ENCODE data around the gene PCNT. TPM values are rescaled to one million over a fixed set of nuclear protein-coding genes. Genes with fewer than 3 reads are reported as not detected.
"Not testable (repeated sequence)": the region's sequence is repeated elsewhere in the genome, so short reads cannot be mapped to it uniquely, and the experiment has no call there.

Gene PCNT
- total RNA-seq, 4 donors from 2014 or later: 6.2 to 29.7 (median 17.1) TPM

DNA sequence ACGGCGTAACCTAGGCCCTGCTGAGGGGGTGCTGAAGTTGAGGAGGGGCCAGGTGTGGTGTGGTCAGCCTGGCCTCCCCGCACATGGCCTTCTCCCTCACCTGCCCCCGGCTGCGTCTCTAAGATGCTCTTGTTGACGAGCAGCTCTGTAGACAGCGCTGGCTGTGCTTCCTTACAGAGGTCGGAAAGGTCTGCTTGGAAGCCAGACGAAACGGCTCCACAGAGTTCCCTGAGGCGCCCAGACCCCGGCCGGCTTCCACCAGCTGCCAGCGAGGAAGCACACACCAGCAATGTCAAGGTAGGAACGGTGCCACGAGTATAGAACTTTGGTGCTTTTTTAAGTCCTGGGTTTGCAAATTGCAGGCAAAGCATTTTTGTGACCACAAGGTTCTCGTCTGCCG is 116.0 kb downstream of the PCNT start:
- H3K27me3 ChIP-seq: no peaks in the 10 kb centered on the region
- H3K36me3 ChIP-seq: no peaks in the 10 kb centered on the region
- no peak for DNase-seq
- H3K27ac ChIP-seq: no peak overlapping the region
- no peak for TF ChIP-seq POLR2A (IDR thresholded peaks at IDR 0.05)
- TF ChIP-seq, protein P1, sequence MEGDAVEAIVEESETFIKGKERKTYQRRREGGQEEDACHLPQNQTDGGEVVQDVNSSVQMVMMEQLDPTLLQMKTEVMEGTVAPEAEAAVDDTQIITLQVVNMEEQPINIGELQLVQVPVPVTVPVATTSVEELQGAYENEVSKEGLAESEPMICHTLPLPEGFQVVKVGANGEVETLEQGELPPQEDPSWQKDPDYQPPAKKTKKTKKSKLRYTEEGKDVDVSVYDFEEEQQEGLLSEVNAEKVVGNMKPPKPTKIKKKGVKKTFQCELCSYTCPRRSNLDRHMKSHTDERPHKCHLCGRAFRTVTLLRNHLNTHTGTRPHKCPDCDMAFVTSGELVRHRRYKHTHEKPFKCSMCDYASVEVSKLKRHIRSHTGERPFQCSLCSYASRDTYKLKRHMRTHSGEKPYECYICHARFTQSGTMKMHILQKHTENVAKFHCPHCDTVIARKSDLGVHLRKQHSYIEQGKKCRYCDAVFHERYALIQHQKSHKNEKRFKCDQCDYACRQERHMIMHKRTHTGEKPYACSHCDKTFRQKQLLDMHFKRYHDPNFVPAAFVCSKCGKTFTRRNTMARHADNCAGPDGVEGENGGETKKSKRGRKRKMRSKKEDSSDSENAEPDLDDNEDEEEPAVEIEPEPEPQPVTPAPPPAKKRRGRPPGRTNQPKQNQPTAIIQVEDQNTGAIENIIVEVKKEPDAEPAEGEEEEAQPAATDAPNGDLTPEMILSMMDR (IDR thresholded peaks at IDR 0.05): no peak
- H3K4me3 ChIP-seq: no peak overlapping the region
- H3K4me1 ChIP-seq: no peaks in the 10 kb centered on the region
- H3K9me3 ChIP-seq: no peaks in the 10 kb centered on the region
- intact Hi-C loops (cut with DNase I; ENCODE audit: low total_unique reads): no loop called here

DNA sequence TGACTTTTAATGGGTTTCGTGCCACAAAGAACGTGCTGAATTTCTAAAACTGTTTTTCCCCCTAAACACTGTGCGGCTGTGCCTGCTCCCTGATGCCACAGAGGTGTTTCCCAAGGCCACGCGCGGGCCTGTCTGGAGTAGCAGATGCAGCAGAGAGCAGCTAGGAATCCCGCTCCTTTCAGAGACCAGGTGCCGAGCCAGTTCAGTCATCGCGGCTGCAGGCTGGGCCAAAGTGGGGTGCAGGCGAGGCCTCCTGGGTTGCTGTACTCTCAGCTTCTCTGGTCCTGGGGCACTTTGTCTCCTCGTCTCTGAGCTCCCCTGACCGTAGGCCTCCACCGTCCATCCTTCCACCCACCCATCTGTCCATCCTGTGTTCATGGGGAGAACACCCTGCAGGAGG is 117.4 kb downstream of the PCNT start:
- intact Hi-C loops (cut with DNase I; ENCODE audit: low total_unique reads): no loop called here
- Histone ChIP-seq H3K4me1 (no peaks in the 10 kb centered on the region), H3K9me3 (no peaks in the 10 kb centered on the region), H3K27ac (no peak overlapping the region), H3K27me3 (no peaks in the 10 kb centered on the region), H3K36me3 (no peaks in the 10 kb centered on the region), H3K4me3 (no peak overlapping the region)
- no peak for DNase-seq
- TF ChIP-seq POLR2A (IDR thresholded peaks at IDR 0.05): no peak
- TF ChIP-seq, protein P1 (IDR thresholded peaks at IDR 0.05): no peak

DNA sequence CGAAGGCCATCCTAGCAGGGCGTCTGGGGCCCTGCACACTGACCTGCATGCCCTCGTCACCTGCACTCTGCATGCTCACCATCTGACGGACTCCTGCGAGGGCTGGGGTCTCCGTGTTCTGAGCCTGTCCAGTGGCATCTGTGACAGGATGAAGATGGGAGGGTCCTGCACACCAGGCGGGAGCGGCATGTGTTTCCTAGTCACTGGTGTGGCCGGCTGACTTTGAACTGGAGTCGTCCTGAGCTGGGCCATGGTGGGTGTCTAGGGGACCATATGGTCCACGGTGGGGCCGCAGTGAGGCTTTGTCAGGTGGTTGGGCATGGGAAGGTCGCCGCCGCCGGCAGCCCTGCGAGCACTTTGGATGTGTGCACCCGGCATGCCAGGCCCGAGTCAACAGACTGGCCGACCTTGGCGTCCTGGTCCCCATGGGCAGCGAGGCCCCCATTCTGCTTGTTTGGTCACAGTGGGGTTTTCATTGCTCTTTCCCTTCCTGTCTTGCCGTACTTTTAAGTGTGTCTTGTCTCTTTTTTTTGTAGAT is 118.1 kb downstream of the PCNT start:
- Histone ChIP-seq H3K27ac (no peak overlapping the region), H3K4me3 (no peak overlapping the region), H3K4me1 (no peaks in the 10 kb centered on the region), H3K36me3 (no peaks in the 10 kb centered on the region), H3K9me3 (no peaks in the 10 kb centered on the region), H3K27me3 (no peaks in the 10 kb centered on the region)
- no peak for DNase-seq
- TF ChIP-seq, protein P1 (IDR thresholded peaks at IDR 0.05): no peak
- TF ChIP-seq POLR2A (IDR thresholded peaks at IDR 0.05): no peak
- intact Hi-C loops (cut with DNase I; ENCODE audit: low total_unique reads): no loop called here

DNA sequence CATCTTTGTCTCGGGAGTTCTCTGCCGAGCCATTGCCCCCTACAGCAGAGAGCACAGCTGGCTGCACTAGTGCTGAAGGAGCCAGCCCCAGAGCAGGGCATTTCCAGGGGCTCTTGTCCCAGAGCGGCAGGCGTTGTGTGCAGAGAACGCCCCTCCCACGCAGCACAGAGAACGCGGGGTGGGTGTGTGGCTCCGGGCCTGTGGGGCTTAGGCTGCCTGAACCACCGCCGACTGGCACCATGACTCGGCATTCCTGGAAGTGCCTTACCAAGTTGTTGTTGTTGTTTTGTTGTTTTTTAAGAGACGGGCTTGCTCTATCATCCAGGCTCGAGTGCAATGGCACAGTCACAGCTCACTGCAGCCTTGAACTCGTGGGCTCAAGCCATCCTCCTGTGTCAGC is 119.0 kb downstream of the PCNT start:
- DNase-seq: no peak
- H3K36me3 ChIP-seq: no peaks in the 10 kb centered on the region

DNA sequence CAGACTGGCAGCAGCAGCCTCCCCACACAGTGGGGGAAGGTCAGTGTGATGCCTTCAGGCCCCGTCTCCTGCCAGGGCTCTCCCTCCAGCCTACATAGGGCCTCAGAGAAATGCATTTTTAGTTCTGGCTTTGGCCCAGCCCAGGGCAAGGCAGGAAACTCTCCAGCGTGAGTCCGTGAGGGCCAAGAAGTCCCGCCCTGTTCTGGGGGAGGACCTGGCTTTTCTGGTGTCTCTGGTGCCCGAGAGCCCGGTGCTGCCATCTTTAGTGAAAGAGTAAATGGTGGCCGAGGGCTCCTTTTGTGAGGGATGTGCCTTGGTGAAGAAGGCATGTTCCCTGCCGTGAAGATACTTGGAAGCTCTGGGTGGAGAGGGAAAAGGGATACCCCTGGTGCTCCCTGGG is 120.0 kb downstream of the PCNT start:
- intact Hi-C loops (cut with DNase I; ENCODE audit: low total_unique reads): no loop called here
- H3K36me3 ChIP-seq: no peaks in the 10 kb centered on the region
- no peak for DNase-seq
- H3K27me3 ChIP-seq: no peaks in the 10 kb centered on the region
- H3K4me1 ChIP-seq: no peaks in the 10 kb centered on the region
- H3K9me3 ChIP-seq: no peaks in the 10 kb centered on the region
- TF ChIP-seq POLR2A (IDR thresholded peaks at IDR 0.05): no peak
- TF ChIP-seq, protein P1 (IDR thresholded peaks at IDR 0.05): no peak
- no peak overlapping the region for H3K4me3 ChIP-seq
- no peak overlapping the region for H3K27ac ChIP-seq

More for the DNA sequence above, 119.0 kb downstream of the PCNT start:
- Histone ChIP-seq H3K27me3 (no peaks in the 10 kb centered on the region), H3K4me1 (no peaks in the 10 kb centered on the region), H3K9me3 (no peaks in the 10 kb centered on the region), H3K27ac (no peak overlapping the region), H3K4me3 (no peak overlapping the region)
- intact Hi-C loops (cut with DNase I; ENCODE audit: low total_unique reads): no loop called here
- TF ChIP-seq POLR2A (IDR thresholded peaks at IDR 0.05): no peak

DNA sequence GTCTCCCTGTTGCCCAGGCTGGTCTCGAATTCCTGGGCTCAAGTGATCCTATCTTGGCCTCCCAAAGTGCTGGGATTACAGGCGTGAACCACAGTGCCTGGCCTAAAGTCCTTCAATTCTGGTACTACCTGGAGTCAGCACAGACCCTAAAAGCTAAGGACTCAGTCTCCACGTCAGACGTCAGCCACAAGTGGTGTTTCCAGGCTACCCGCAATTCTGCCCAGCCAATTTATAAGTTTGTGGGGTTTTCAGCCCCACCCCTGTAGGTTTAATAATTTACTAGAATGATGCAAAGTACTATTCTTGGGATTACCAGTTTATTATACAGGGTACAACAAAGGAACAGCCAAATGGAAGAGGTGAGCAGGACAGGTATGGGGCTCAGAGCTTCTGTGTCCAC is 124.2 kb downstream of the PCNT start:
- DNase-seq: no peak
- Histone ChIP-seq H3K4me3 (no peak overlapping the region), H3K27ac (no peak overlapping the region), H3K9me3 (no peaks in the 10 kb centered on the region), H3K36me3 (no peaks in the 10 kb centered on the region), H3K27me3 (no peaks in the 10 kb centered on the region), H3K4me1 (no peaks in the 10 kb centered on the region)
- intact Hi-C loops (cut with DNase I; ENCODE audit: low total_unique reads): no loop called here
- TF ChIP-seq, protein P1 (IDR thresholded peaks at IDR 0.05): no peak
- no peak for TF ChIP-seq POLR2A (IDR thresholded peaks at IDR 0.05)

DNA sequence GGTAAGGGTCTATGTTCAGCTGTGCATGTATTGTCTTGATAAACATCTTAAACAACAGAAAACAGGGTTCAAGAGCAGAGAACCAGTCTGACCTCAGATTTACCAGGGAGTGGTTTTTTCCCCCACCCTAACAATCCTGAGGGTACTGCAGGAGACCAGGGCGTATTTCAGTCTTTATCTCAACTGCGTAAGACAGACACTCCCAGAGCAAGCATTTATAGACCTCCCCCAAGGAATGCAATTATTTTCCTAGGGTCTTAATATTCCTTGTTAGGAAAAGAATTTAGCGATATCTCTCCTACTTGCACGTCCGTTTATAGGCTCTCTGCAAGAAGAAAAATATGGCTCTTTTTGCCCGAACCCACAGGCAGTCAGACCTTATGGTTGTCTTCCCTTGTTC is 124.9 kb downstream of the PCNT start:
- H3K9me3 ChIP-seq; DNase-seq; H3K4me3 ChIP-seq; H3K27me3 ChIP-seq; H3K36me3 ChIP-seq; H3K27ac ChIP-seq; intact Hi-C loops (cut with DNase I; ENCODE audit: low total_unique reads); H3K4me1 ChIP-seq: not testable (repeated sequence)
